Measurements from ENCODE around the gene DCTN2. TPM values are rescaled to one million over a fixed set of nuclear protein-coding genes. Genes with fewer than 3 reads are reported as not detected.
A peak's percentile ranks its signal among the peaks of the same experiment; 100 is the strongest.

DCTN2 gene
- polyA plus RNA-seq, 3 donors from 2014 or later: 90.2 to 99.0 (median 93.8) TPM

DNA sequence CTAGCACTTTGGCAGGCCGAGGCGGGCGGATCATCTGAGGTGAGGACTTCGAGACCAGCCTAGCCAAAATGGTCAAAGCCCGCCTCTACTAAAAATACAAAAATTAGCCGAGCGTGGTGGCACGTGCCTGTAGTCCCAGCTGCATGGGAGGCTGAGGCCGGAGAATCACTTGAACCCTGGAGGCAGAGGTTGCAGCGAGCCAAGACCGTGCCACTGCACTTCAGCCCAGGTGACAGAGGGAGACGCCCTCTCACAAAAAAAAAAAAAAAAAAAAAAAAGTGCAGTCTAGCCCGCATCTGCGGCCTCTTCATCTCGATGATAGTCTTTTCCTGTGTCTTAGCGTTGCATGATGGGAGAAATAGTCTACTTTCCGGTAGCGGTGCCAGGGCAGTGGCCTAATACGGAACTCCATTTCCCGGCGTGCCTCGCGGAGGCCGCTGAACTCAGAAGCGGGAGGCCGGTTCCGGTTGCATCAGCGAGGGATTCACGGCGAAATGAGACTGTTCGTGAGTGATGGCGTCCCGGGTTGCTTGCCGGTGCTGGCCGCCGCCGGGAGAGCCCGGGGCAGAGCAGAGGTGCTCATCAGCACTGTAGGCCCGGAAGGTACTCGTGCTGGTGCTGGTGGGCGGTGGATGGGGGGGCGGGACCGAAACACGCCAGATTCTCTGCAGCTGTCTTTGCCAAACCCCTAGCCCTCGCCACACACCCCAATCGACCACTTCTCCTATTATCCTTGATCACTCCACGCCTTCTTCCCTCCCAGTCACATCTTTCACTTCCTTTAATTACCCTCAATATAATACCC, 59.2 kb downstream of the DCTN2 start, which contains the start of gene MARS1:
Gene MARS1 (plus strand): TSS at position 472 of the 805 bp plus-strand sequence. CDS start 23 bp downstream, at position 495.
- peak; percentile 90 to 92 (median 91) for DNase-seq
- H3K4me1 Mint-ChIP-seq: peaks cover 37 to 43% of the 10 kb centered on the region in 2 donors
- H3K9me3 Mint-ChIP-seq: no peaks in the 10 kb centered on the region
- H3K27ac Mint-ChIP-seq: peak within 1 kb of the TSS; percentile 91 to 98 (median 96)
- peaks cover 7 to 25% (median 12%) of the 10 kb centered on the region in 3 donors for H3K36me3 Mint-ChIP-seq
- peaks cover 6 to 11% (median 9%) of the 10 kb centered on the region in 3 donors for H3K27me3 Mint-ChIP-seq (ENCODE audit: low read depth in 3 of 3)
- peak within 1 kb of the TSS; percentile 94 to 99 (median 97) for H3K4me3 Mint-ChIP-seq

DNA sequence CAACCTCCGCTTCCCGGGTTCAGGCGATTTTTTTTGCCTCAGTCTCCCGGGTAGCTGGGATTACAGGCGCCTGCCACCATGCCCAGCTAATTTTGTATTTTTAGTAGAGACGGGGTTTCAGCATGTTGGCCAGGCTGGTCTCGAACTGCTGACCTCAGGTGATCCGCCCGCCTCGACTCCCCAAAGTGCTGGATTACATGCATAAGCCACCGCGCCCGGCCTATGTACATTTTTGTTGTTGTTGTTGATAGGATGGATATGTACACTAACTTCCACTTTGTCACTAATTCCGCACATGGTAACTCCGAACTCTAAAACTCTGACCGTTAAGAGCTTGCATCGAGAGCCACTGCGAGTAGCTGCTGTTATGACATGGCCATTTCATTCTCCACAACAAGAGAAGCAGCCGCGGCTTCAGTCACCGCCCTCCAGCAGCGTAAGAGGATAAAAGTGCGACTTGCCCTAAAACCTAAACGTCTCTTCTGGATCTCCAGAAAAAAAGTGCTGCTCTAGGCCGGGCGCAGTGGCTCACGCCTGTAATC, 59.9 kb downstream of the DCTN2 start:
- no peak for DNase-seq
- Mint-ChIP-seq H3K27me3 (ENCODE audit: low read depth in 3 of 3) (peaks cover 6 to 9% (median 9%) of the 10 kb centered on the region in 3 donors), H3K4me1 (peaks cover 35 to 43% of the 10 kb centered on the region in 2 donors), H3K4me3 (peak overlapping the region in 4 of 5 donors; percentile 94 to 99 (median 98)), H3K27ac (peak overlapping the region; percentile 91 to 98 (median 96)), H3K9me3 (no peaks in the 10 kb centered on the region), H3K36me3 (peaks cover 7 to 20% (median 8%) of the 10 kb centered on the region in 3 donors)

DNA sequence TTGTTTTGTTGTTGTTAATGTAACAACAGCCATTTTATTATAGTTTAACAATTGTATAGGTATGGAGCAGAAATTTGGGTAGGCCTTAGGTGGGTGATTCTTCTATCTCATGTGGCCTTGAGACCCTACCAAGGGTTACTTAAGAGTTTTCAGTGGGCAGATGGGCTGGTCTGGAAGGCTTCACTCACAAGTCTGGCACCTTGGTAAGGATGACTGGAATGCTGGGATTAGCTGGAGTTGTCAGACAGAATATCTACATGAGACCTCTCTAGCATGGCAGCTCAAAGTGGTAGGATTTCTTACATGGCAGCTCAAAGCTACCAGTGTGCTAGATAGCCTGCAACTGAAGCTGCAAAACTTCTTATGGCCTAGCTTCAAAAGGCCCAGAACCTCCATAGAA, 61.3 kb downstream of the DCTN2 start:
- H3K4me3 Mint-ChIP-seq: no peak overlapping the region
- peaks cover 6 to 14% (median 9%) of the 10 kb centered on the region in 3 donors for H3K27me3 Mint-ChIP-seq (ENCODE audit: low read depth in 3 of 3)
- H3K9me3 Mint-ChIP-seq: no peaks in the 10 kb centered on the region
- H3K27ac Mint-ChIP-seq: peak overlapping the region in 1 of 6 donors; percentile 24
- no peak for DNase-seq
- H3K36me3 Mint-ChIP-seq: peaks cover 0 to 8% (median 0%) of the 10 kb centered on the region in 3 donors
- peaks cover 44 to 47% of the 10 kb centered on the region in 2 donors for H3K4me1 Mint-ChIP-seq

DNA sequence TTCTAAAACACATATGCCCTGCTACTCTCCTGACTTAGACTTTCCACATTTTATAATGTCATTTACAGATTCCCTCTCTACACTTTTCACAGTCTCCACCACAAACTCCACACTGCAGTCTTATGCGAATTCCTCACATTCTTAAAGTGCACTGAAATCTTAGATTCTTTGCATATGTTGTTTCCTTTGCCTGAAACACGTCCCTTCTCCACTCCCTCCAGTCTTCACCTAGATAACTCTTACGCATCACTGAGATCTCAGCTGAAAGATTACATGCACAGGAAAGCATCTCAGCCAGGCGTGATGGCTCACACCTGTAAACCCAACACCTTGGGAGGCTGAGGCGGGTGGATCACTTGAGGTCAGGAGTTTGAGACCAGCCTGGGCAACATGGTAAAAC, 63.5 kb downstream of the DCTN2 start:
- Mint-ChIP-seq H3K4me3 (no peak overlapping the region), H3K27me3 (ENCODE audit: low read depth in 3 of 3) (peaks cover 19 to 29% (median 24%) of the 10 kb centered on the region in 3 donors), H3K9me3 (no peaks in the 10 kb centered on the region), H3K36me3 (peaks cover 0 to 2% (median under 1%) of the 10 kb centered on the region in 3 donors), H3K27ac (peak overlapping the region; percentile 43 to 95 (median 82)), H3K4me1 (peaks cover 55 to 57% of the 10 kb centered on the region in 2 donors)
- DNase-seq: no peak

DNA sequence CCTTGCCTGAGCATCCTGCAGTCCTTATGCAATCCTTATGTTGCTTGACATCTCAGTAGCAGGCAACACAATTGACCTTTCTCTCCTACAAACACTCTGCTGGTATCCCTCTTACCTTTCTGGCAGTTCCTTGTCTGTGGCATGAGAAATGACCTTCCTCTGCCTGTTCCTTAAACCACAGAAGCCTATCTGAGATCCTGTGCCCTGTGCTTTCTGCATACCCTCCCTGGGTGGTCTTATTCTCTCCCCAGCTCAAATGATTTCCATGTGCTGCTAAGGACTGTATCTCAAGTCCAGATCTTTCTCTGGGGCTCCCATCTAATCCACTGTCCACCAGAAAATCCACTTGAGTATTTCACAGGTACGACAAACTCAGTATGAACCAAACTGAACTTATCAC, 65.3 kb downstream of the DCTN2 start:
- peaks cover 14 to 18% (median 17%) of the 10 kb centered on the region in 3 donors for H3K36me3 Mint-ChIP-seq
- peak overlapping the region in 3 of 5 donors; percentile 41 to 96 (median 44) for H3K4me3 Mint-ChIP-seq
- H3K4me1 Mint-ChIP-seq: peaks cover 59 to 61% of the 10 kb centered on the region in 2 donors
- no peaks in the 10 kb centered on the region for H3K9me3 Mint-ChIP-seq
- H3K27ac Mint-ChIP-seq: peak overlapping the region; percentile 99 to 100 (median 100)
- no peak for DNase-seq
- peaks cover 28 to 38% (median 35%) of the 10 kb centered on the region in 3 donors for H3K27me3 Mint-ChIP-seq (ENCODE audit: low read depth in 3 of 3)

Other genes with a start within 250 kb of the DCTN2 start
- gene R3HDM2, start 116.1 kb downstream of the DCTN2 start, polyA plus RNA-seq: 10 to 100 TPM in 1 of 3 donors, 1 to 10 TPM in 1, under 1 TPM in 1; 0.12 to 19.0 (median 3.3) TPM
- under 1 TPM in 1 of 3 donors, not detected in 2; 0.15 TPM for gene INHBC, start 112.4 kb downstream of the DCTN2 start, polyA plus RNA-seq
- not detected for gene INHBE, start 91.9 kb downstream of the DCTN2 start, polyA plus RNA-seq
- gene GLI1, start 87.4 kb downstream of the DCTN2 start, polyA plus RNA-seq: under 1 TPM in 2 of 3 donors, not detected in 1; 0.33 to 0.40 TPM
- 100 to 1,000 TPM; 148 to 294 (median 163) TPM for gene ARHGAP9, start 67.3 kb downstream of the DCTN2 start, polyA plus RNA-seq
- 100 to 1,000 TPM; 100 to 158 (median 114) TPM for gene MARS1, start 59.1 kb downstream of the DCTN2 start, polyA plus RNA-seq
- gene DDIT3, start 26.7 kb downstream of the DCTN2 start, polyA plus RNA-seq: 10 to 100 TPM; 22.8 to 38.8 (median 29.4) TPM
- 1 to 10 TPM; 1.8 to 5.5 (median 2.7) TPM for gene MBD6, start 24.4 kb downstream of the DCTN2 start, polyA plus RNA-seq
- not detected for gene KIF5A, start 2.9 kb upstream of the DCTN2 start, polyA plus RNA-seq
- 10 to 100 TPM; 33.0 to 61.8 (median 54.1) TPM for gene PIP4K2C, start 44.0 kb upstream of the DCTN2 start, polyA plus RNA-seq
- gene DTX3, start 57.6 kb upstream of the DCTN2 start, polyA plus RNA-seq: 10 to 100 TPM in 1 of 3 donors, 1 to 10 TPM in 2; 8.1 to 20.2 (median 9.5) TPM
- gene ARHGEF25, start 64.2 kb upstream of the DCTN2 start, polyA plus RNA-seq: under 1 TPM in 1 of 3 donors, not detected in 2; 0.27 TPM
- not detected for gene B4GALNT1, start 86.0 kb upstream of the DCTN2 start, polyA plus RNA-seq
- 100 to 1,000 TPM in 1 of 3 donors, 10 to 100 TPM in 2; 54.2 to 111 (median 59.5) TPM for gene OS9, start 146.9 kb upstream of the DCTN2 start, polyA plus RNA-seq
- 10 to 100 TPM in 1 of 3 donors, 1 to 10 TPM in 2; 1.4 to 10.5 (median 3.2) TPM for gene AGAP2, start 191.6 kb upstream of the DCTN2 start, polyA plus RNA-seq
- 100 to 1,000 TPM in 1 of 3 donors, 10 to 100 TPM in 2; 62.1 to 103 (median 72.6) TPM for gene TSPAN31, start 197.8 kb upstream of the DCTN2 start, polyA plus RNA-seq
- gene CDK4, start 205.1 kb upstream of the DCTN2 start, polyA plus RNA-seq: 100 to 1,000 TPM in 1 of 3 donors, 10 to 100 TPM in 2; 68.7 to 133 (median 75.6) TPM
- gene MARCHF9, start 207.9 kb upstream of the DCTN2 start, polyA plus RNA-seq: 1 to 10 TPM; 1.7 to 4.4 (median 3.7) TPM
- gene CYP27B1, start 219.9 kb upstream of the DCTN2 start, polyA plus RNA-seq: not detected
- gene METTL1, start 224.9 kb upstream of the DCTN2 start, polyA plus RNA-seq: 10 to 100 TPM in 1 of 3 donors, 1 to 10 TPM in 2; 3.5 to 11.8 (median 6.7) TPM
- gene EEF1AKMT3, start 225.4 kb upstream of the DCTN2 start, polyA plus RNA-seq: 1 to 10 TPM; 1.3 to 3.4 (median 2.8) TPM
- 10 to 100 TPM; 22.2 to 38.6 (median 23.4) TPM for gene TSFM, start 235.6 kb upstream of the DCTN2 start, polyA plus RNA-seq

Data from immature natural killer cell (primary cell).